Stimulated activated CD4-positive, alpha-beta T cell treated with anti-CD3 and anti-CD28 coated beads, Interleukin-12 subunit alpha, Interleukin-12 subunit beta, amount 100 ng/mL, for 48 hours (primary cell): ENCODE measurements around the gene SMARCD2.
"Not testable (repeated sequence)": the region's sequence is repeated elsewhere in the genome, so short reads cannot be mapped to it uniquely, and the experiment has no call there.

Experiments used
- DNase-seq, 3 donors: peaks; one replicate each; pipeline ENCODE4 v3.0.0-alpha.2; 2020; ENCODE audit warnings: low read depth in 2 of 3, low spot score in 1 of 3

The SMARCD2 gene

DNA sequence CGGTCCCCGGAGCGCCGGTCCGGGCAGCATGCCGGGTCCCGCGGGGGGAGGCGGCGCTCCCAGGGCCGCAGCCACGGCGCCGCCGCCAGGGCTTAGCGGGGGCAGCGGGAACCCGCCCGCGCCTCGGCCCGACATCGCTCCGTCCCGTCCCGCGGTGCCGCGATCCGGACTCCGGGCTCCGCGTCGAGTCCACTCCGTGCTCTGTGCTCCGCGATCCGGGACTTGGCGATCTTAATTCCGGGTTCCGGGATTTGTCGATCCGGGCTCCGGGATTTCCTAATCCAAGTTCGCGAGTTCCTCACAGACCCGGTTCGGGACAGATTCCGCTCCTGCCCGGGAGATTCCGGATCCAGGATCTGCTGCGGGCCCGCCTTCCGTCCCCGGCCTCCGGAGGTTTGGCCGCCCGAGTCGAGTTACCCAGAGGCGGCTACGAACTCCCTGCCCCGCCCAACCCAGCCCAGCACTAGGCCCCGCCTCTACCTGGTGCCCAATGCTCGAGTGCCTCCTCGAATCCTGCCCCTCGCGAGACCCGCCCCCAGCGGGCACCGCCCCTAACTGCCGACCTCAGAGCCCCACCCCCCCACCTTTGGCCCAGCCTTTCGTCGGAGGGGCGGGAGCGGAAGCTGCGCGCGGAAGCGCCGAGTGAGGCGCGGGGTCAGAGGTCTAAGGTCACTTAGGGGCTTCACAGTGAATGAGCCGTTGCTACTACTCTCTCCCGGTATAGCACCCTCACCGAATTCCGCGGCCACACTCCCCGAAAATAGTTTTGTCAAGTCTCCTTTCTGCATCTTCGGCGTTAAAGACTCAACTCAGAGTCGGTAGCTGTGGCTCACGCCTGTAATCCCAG, at the start of gene SMARCD2:
TSS of gene SMARCD2 (minus strand) at position 146 of the 847 bp plus-strand sequence. CDS start at position 135, 11 bp downstream.
- DNase-seq: peak; percentile 98 to 99 (median 99)

DNA sequence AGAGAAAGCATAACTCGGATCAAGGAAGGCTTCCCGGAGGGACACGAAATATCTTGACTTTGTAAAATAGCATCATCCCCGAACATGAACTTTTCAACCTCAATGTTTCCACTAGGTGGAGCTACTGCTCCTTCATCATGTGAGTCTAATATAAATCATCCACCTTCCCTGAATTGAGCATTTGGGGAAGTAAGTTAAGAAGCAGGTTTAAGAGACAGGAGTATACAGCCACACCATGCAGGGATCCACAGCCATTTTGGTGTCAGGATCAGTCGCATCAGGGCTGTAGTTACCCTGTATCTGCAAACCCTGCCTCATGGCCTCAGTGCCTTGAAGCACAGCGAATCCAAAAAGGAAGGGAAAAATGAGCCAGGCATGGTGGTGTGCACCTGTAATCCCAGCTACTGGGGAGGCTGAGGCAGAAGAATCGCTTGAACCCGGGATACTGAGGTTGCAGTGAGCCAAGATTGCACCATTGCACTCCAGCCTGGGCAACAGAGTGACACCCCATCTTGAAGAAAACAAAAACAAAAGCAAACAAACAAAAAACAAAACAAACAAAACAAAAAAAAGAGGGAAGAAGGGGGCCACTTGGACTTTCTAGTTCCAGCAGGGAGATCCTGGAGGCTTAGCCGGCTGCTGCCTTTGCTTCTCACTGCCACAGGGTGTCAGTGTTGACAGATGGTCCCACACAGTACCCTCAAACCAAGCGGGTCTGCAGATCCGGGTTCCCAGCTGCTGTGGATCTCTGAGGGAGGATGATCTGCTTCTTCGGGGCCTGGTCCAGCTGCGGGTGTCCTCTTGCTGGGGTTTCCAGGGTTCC, 46.8 kb upstream of the SMARCD2 start:
- peak in 1 of 3 donors; percentile 48 for DNase-seq

DNA sequence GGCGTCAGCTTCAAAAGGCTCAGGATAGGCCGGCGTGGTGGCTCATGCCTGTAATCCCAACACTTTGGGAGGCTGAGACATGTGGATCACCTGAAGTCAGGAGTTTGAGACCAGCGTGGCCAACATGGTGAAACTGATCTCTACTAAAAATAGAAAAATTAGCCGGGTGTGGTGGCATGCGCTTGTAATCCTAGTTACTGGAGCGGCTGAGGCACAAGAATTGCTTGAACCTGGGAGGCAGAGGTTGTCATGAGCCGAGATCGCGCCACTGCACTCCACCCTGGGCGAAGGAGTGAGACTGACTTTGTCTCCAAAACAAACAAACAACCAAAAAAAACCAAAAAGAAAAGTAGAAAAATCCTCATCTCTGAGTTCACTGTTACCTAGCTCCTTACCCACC, 42.6 kb upstream of the SMARCD2 start:
- not testable (repeated sequence) for DNase-seq

DNA sequence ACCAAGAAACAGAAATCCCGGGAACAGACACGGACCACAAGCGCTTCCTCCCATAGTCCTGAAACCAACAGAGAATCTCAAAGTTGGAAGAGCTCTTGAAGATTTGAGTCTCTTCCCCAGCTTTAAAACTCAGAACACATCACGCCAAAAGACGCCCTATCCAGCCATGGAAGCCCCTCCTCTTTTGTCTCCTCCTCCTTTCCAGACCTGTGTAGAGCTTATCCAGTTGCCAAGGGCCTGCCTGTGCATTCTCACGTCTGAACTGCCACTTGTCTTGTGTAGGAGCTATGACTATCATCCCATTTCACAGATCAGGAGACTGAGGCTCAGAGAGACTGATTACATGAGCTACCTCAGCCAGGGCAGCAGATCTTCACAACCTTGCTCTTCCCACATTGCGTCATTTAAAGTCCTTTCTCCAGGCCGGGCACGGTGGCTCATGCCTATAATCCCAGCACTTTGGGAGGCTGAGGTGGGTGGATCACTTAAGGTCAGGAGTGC, 40.2 kb upstream of the SMARCD2 start:
- DNase-seq: not testable (repeated sequence)

DNA sequence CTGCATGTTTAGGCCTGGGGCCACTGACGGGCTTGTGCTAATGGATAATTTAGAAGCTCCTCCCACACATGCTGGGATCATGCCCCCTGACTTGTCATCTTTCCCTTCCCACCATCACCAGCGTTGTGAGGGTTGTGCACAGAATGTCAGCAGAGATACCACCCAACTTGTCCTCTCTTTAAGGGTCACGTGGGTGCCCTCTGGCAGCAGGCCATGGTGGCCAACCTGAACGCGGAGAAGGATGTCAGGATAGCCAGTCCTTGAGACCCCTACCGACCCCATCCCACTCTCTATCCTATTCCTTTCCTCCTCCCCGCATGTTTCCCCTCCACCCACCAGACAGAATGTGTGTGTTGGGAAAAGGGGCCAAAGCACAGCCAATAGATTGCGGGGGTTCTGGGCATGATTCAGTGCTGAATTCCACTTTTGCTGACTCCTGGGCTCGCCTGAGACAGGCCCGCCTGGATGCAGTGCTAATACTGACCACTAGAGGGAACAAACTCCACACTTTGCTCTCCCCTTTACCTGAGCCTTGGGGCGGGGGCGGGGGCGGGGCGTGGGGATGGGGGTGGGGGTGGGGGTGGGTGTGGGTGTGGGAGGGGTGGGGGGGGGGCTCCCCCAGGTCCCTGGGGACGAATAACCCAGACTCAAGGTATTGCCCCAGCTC, 39.6 kb upstream of the SMARCD2 start, which contains the start of gene GH2:
TSS of gene GH2 (minus strand) at position 10 of the 667 bp plus-strand sequence. CDS start 143 bp downstream, outside the sequence.
- peak; percentile 32 to 71 (median 42) for DNase-seq

DNA sequence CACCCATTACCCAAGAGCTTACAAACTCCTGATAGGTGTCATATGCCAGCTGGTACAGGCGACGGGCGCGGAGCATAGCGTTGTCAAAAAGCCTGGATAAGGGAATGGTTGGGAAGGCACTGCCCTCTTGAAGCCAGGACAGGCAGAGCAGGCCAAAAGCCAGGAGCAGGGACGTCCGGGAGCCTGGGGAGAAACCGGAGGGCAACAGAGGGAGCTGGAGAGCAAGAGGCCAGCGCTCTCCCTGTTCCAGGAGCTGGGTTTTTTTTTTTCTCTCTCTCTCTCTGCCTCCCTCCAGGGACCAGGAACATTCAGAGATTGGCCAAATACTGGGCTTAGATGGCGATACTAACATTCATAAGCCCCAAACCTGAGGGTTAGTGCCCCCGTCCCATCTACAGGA, 38.9 kb upstream of the SMARCD2 start:
- not testable (repeated sequence) for DNase-seq

DNA sequence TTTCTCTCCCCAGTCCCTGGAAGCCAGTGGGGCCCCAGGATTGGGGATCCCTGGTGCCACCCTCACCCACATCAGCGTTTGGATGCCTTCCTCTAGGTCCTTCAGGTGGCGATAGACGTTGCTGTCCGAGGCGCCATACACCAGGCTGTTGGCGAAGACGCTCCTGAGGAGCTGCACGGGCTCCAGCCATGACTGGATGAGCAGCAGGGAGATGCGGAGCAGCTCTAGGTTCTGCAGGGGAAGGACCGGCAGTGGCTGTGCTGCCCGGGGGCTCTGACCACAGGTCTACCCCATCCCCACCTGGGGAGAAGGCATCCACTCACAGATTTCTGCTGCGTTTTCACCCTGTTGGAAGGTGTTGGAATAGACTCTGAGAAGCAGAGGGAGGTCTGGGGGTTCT, 38.2 kb upstream of the SMARCD2 start:
- no peak for DNase-seq

DNA sequence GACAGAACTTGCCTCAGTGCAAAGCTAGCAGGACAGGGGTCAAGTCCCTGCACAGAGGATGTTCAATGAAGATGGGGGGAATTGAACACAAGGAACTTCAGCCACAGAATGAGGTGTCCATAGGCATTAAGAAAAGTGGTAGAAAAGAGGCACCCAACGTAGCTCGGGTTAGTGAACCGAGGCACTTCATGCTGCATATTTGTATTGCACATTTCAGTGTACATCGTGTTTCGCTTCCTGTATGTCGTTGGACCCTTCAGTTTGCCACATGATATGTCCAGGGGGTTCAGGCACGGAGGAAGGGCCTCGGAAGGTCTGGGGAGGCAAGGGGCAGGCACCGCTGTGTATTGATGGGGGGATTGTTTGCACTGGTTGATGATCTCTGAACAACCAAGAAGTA, 35.9 kb upstream of the SMARCD2 start:
- DNase-seq: not testable (repeated sequence)

DNA sequence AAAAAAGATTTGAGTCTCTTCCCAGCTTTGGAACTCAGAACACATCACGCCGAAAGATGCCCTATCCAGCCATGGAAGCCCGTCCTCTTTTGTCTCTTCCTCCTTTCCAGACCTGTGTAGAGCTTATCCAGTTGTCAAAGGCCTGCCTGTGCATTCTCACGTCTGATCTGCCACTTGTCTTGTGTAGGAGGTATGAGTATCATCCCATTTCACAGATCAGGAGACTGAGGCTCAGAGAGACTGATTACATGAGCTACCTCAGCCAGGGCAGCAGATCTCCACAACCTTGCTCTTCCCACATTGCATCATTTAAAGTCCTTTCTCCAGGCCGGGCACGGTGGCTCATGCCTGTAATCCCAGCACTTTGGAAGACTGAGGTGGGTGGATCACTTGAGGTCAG, 32.2 kb upstream of the SMARCD2 start:
- not testable (repeated sequence) for DNase-seq

DNA sequence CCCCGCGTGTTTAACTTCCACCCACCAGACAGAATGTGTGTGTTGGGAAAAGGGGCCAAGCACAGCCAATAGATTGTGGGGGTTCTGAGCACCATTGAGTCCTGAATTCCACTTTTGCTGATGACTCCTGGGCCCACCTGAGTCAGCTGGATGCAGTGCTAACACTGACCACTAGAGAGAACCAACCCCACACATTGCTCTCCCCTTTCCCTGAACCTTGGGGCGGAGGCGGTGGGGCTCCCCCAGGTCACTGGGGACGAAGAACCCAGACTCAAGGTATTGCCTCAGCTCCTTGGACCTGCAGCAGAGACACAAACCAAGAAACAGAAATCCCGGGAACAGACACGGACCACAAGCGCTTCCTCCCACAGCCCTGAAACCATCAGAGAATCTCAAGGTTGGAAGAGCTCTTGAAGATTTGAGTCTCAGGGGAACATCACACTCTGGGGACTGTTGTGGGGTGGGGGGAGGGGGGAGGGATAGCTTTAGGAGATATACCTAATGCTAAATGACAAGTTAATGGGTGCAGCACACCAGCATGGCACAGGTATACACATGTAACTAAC, 31.7 kb upstream of the SMARCD2 start:
- DNase-seq: not testable (repeated sequence)

DNA sequence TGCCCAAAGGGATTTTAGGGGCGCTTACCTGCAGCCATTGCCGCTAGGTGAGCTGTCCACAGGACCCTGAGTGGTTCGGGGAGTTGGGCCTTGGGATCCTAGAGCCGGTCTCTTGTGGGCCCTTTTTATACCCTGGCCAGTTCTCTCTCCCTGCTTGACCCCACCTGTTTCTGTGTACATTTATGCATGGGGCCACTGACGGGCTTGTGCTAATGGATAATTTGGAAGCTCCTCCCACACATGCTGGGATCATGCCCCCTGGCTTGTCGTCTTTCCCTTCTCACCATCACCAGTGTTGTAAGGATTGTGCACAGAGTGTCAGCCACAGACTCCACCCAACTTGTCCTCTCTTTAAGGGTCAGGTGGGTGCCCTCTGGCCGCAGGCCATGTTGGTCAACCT, 31.1 kb upstream of the SMARCD2 start, which contains the start of gene CSH2:
TSS of gene CSH2 (minus strand) at position 101 of the 400 bp plus-strand sequence. CDS start at position 38, 63 bp downstream.
- DNase-seq: not testable (repeated sequence)

DNA sequence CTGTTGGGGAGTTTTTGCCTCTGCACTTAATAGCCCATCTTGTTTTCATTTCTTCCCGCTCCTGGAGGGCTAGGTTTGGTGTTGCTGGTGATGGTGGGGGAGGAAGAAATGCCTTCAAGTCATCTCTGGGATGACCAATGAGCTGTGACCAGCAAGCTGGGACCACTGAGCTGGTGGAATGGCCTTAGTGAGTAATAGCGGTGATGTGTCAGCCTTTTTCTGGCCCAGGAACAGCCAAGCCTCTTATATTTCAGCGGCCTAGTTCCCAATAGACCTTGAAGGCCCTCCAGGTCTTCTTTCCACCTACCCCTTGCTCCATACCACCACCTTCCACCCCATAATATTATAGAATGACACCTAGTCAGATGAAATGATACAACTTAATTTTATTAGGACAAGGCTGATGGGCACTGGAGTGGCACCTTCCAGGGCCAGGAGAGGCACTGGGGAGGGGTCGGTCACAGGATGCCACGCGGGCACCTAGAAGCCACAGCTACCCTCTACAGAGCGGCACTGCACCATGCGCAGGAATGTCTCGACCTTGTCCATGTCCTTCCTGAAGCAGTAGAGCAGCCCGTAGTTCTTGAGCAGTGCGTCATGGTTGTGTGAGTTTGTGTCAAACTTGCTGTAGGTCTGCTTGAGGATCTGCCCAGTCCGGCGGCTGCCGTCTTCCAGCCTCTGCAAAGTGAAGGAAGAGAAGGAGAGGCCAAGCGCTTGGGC, 29.3 kb upstream of the SMARCD2 start:
- DNase-seq: not testable (repeated sequence)

DNA sequence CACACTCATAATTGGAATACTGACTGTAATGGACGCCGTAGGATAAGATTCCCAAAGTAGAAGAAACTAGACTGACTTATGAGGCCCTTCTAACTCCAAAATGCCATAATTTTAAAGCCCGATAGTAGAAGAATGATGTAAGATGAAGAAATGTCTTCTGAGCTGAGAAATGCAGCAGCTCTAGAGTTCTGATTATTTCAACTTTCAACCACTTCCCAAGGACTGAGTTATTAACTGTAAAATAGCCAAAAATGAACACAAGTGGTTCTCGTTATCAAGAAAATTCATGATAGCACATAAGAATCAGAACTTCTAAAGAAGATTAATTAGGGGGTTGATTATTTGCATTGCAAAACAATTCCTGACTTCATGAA, 27.8 kb upstream of the SMARCD2 start:
- not testable (repeated sequence) for DNase-seq

DNA sequence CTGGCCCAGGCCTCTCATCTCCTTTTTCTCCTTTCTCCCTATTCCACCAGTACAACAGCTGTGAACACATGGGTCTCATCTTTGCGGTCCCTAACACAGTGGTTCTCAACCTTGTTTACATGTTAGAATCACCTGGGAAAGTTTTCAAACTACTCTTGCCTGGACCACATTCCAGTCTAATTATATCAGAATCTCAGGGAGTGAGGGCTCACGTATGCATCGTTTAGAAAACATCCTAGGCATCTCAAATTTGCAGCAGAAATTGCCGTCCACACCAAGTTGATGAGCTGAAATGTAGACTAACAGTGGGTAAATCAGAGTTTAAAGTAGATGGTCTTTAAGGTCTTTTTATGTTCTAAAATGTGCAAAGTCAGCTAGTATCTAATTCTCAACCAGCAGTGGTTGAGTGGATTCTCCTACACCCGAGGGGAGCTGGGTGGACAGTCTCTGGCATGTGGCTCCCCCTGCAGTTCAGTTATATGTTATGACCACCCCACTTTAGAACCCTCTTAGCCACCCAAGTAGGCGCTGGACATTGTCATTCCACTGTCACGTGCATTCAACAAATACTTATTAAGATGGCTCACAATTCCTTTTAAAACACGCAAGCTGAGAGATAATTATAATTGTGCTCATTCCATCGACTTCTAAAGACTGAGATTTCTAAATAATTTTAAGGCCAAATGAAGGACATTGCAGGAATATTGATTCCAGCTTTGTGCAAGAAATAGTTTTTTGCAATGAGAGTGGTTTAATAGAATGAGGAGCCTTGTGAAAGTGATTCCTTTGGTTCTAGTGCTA, 27.2 kb upstream of the SMARCD2 start:
- DNase-seq: not testable (repeated sequence)

DNA sequence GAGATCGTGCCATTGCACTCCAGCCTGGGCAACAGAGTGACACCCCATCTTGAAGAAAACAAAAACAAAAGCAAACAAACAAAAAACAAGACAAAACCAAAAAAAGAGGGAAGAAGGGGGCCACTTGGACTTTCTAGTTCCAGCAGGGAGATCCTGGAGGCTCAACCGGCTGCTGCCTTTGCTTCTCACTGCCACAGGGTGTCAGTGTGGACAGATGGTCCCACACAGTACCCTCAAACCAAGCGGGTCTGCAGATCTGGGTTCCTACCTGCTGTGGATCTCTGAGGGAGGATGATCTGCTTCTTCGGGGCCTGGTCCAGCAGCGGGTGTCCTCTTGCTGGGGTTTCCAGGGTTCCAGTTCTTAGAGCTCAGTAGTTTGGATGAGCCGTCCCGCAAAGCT, 24.1 kb upstream of the SMARCD2 start:
- DNase-seq: not testable (repeated sequence)

DNA sequence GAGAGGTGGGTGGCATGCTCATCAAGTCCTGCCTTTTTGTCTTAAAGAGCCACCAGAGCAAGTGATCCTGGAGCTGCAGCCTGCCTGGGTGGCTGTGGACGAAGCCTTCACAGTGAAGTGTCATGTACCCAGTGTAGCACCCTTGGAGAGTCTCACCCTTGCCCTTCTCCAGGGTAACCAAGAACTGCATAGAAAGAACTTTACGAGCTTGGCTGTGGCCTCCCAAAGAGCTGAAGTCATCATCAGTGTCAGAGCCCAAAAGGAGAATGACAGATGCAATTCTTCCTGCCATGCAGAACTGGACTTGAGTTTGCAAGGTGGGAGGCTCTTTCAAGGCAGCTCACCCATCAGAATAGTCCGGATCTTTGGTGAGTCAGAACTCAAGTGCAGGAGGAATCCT, 16.8 kb upstream of the SMARCD2 start:
- DNase-seq: no peak

DNA sequence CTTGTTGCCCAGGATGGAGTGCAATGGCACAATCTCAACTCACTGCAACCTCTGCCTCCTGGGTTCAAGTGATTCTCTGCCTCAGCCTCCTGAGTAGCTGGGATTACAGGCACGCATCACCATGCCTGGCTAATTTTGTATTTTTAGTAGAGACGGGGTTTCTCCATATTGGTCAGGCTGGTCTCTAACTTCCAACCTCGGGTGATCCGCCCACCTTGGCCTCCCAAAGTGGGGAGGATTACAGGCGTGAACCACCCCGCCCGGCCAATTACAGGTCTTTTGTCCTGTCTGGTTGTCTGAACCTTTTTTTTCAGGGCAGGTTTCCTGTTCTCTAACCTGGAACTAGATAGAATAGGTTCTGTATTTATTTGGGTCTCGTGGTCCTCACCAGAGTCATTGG, 13.9 kb upstream of the SMARCD2 start:
- not testable (repeated sequence) for DNase-seq

DNA sequence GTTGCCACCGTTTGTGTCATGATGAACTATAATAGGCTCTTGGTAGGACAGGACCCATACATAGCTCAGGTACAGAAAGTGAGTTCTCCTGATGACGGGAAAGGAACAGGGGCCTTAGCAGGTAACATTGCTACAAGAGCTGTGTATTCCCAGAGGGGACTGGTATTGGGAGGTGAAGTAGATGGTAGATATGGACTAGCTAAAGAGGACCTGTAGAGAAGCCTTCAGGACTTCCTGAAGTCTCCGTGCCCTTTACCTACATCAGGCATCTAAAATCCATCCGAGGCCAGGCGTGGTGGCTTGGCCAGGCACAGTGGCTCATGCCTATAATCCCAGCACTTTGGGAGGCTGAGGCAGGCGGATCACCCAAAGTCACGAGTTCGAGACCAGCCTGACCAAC, 12.7 kb upstream of the SMARCD2 start:
- DNase-seq: no peak

DNA sequence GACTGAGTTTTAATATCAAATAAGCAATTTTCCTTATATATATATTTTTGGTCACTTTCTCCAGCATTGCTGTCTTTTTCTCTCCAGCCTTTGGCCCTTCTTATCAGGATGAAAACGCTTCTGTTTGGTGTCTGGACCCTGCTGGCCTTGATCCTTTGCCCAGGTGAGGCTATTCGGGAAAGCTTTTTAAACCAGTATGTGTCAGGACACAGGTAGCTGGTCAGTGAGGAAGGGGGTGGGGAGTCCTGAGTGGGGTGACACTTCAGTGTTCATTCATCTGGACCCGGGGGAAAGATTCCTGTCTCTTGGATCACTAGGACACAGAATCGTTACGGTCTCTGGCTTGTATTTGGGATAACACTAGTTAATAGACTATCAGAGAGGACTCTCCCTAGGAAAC, 12.2 kb upstream of the SMARCD2 start:
- DNase-seq: no peak
